Dendritic cell treated with granulocyte-macrophage colony-stimulating factor and Interleukin-4, amounts not matched to agents 40 ng/mL and 50 ng/mL, for 4 days (primary cell): Measurements from ENCODE around the gene ADARB1.

ENCODE experiments used
- H3K27ac Mint-ChIP-seq: one replicate; pipeline ENCODE4 v1.8.0; 2022; ENCODE audit warnings: mild to moderate bottlenecking, mixed read lengths
- H3K27me3 Mint-ChIP-seq: one replicate; pipeline ENCODE4 v1.8.0; 2022; ENCODE audit warnings: mild to moderate bottlenecking, mixed read lengths
- H3K36me3 Mint-ChIP-seq: one replicate; pipeline ENCODE4 v1.8.0; 2022; ENCODE audit warnings: low read depth, mixed read lengths
- H3K4me1 Mint-ChIP-seq: one replicate; pipeline ENCODE4 v1.8.0; 2022; ENCODE audit warnings: low read depth, mixed read lengths
- H3K4me3 Mint-ChIP-seq: one replicate; pipeline ENCODE4 v1.8.0; 2022; ENCODE audit warnings: mild to moderate bottlenecking, moderate library complexity, mixed read lengths
- H3K9me3 Mint-ChIP-seq: one replicate; pipeline ENCODE4 v1.8.0; 2022; ENCODE audit warnings: mixed read lengths
- intact Hi-C: fragments of 100-400 bp; cut with micrococcal nuclease; formaldehyde crosslinking; loops from one replicate; pipeline ENCODE4 v1.15.0; 2022

Gene ADARB1

GRCh38 chr21:45168522-45168921 is 94.1 kb downstream of the ADARB1 start:
- Mint-ChIP-seq H3K27me3 (no peaks in the 10 kb centered on the region), H3K4me1 (peaks cover 20% of the 10 kb centered on the region), H3K36me3 (no peaks in the 10 kb centered on the region), H3K9me3 (no peaks in the 10 kb centered on the region), H3K4me3 (no peak overlapping the region), H3K27ac (peak overlapping the region; percentile 64)
- intact Hi-C loops, result no loop called here

DNA sequence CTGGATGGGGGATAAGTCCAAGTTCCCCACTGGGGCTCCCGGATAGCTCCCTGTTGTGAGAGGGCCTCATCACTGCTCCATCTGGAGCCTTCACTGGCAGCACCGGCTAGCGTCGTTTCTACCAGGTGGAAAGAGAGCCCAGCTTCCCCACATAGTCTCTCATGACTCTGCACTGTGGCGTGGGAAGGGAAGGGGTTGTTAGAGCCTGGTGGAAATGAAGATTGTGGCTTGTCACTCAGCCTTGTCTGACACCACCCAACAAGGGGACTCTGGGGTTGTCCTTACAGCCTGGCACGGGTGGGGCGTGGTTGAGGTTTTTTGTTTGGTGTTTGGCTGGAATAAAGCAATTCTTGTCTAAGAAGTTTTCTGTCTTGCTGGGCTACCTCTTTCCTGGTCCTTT is 94.6 kb downstream of the ADARB1 start:
- H3K4me1 Mint-ChIP-seq, result peaks cover 20% of the 10 kb centered on the region
- H3K9me3 Mint-ChIP-seq, result no peaks in the 10 kb centered on the region
- peak overlapping the region; percentile 64 for H3K27ac Mint-ChIP-seq
- no peak overlapping the region for H3K4me3 Mint-ChIP-seq
- H3K27me3 Mint-ChIP-seq, result no peaks in the 10 kb centered on the region
- H3K36me3 Mint-ChIP-seq, result no peaks in the 10 kb centered on the region
- intact Hi-C loops, result no loop called here

DNA sequence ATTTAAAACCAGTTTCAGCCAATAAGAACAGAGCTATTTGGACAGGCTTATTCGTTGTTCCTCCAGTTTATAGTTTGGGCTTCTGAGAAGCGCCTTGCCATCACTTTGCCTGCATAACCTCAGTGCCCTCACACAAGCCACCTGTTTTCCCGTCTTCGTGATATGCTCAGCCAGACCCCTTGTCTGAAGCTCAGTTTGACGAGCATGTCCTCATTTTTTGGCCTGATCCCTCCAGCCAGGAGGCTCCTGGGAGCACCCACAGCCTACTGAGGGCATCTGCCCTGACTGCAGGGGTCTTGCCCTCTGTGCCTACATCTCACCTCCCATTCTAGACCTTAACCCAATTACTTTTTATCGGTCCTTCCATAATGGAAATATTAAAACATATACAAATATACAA is 95.3 kb downstream of the ADARB1 start:
- intact Hi-C loops, result no loop called here
- Mint-ChIP-seq H3K27ac (peak overlapping the region; percentile 64), H3K9me3 (no peaks in the 10 kb centered on the region), H3K36me3 (no peaks in the 10 kb centered on the region), H3K4me3 (no peak overlapping the region), H3K4me1 (peaks cover 20% of the 10 kb centered on the region), H3K27me3 (no peaks in the 10 kb centered on the region)

- Mint-ChIP-seq H3K27ac (no peak overlapping the region), H3K9me3 (no peaks in the 10 kb centered on the region), H3K4me3 (no peak overlapping the region), H3K27me3 (no peaks in the 10 kb centered on the region), H3K36me3 (no peaks in the 10 kb centered on the region), H3K4me1 (peaks cover 20% of the 10 kb centered on the region)
- intact Hi-C loops, result no loop called here
These were observed 96.6 kb downstream of the ADARB1 start for GRCh38 chr21:45170987-45171386.

GRCh38 chr21:45172420-45172819 is 98.0 kb downstream of the ADARB1 start:
- Mint-ChIP-seq H3K36me3 (no peaks in the 10 kb centered on the region), H3K27ac (no peak overlapping the region)
- intact Hi-C loops, result no loop called here

DNA sequence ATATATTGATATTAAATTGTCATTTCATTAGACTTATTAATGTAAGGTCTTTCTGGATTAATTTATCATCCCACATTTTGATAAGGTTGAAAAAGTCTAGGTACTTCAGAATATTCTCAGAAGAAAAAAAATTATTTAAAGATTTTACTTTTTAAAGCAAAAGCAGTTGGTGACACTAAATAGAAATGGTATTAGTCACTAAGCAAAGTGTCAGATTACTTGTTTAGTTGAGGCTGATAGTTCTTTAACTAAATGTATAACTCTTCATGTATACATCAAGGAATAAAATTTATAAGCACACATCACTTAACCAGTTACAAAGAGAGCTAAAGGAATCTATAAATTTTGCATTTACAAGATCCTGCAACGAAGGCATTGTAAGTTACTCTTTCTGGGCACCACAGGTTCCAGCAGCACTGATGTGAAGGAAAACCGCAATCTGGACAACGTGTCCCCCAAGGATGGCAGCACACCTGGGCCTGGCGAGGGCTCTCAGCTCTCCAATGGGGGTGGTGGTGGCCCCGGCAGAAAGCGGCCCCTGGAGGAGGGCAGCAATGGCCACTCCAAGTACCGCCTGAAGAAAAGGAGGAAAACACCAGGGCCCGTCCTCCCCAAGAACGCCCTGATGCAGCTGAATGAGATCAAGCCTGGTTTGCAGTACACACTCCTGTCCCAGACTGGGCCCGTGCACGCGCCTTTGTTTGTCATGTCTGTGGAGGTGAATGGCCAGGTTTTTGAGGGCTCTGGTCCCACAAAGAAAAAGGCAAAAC is 101.1 kb downstream of the ADARB1 start:
- Mint-ChIP-seq H3K36me3 (no peaks in the 10 kb centered on the region), H3K27ac (no peak overlapping the region), H3K4me1 (no peaks in the 10 kb centered on the region), H3K4me3 (no peak overlapping the region), H3K27me3 (no peaks in the 10 kb centered on the region), H3K9me3 (no peaks in the 10 kb centered on the region)
- intact Hi-C loops, result no loop called here

More at GRCh38 chr21:45172420-45172819, 98.0 kb downstream of the ADARB1 start:
- Mint-ChIP-seq H3K9me3 (no peaks in the 10 kb centered on the region), H3K4me3 (no peak overlapping the region), H3K4me1 (peaks cover 20% of the 10 kb centered on the region), H3K27me3 (no peaks in the 10 kb centered on the region)

DNA sequence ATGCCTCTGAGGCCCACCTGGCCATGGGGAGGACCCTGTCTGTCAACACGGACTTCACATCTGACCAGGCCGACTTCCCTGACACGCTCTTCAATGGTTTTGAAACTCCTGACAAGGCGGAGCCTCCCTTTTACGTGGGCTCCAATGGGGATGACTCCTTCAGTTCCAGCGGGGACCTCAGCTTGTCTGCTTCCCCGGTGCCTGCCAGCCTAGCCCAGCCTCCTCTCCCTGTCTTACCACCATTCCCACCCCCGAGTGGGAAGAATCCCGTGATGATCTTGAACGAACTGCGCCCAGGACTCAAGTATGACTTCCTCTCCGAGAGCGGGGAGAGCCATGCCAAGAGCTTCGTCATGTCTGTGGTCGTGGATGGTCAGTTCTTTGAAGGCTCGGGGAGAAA is 101.8 kb downstream of the ADARB1 start:
- H3K4me1 Mint-ChIP-seq, result no peaks in the 10 kb centered on the region
- no peak overlapping the region for H3K27ac Mint-ChIP-seq
- H3K36me3 Mint-ChIP-seq, result no peaks in the 10 kb centered on the region
- no peaks in the 10 kb centered on the region for H3K9me3 Mint-ChIP-seq
- intact Hi-C loops, result no loop called here
- H3K4me3 Mint-ChIP-seq, result no peak overlapping the region
- no peaks in the 10 kb centered on the region for H3K27me3 Mint-ChIP-seq

DNA sequence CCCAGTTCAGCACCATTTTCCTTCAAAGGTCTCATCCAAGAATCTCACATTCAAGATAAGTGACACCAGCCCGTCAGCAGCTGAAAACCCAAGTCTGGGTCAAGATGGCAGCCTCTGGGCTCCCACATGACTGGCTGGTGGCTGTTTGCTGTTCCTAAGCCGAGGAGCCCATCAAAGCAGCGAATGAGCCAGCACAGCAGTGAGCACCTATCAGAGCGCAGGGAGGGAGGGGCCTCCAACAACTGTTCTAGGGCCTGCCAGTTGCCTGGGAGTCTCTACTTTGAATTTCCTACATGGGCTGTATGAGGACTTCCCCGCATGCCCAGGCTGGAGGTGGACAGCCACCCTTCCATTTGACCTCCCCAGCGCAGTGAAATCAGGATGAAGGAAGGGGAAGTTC is 102.7 kb downstream of the ADARB1 start:
- Mint-ChIP-seq H3K4me1 (no peaks in the 10 kb centered on the region), H3K27ac (no peak overlapping the region), H3K4me3 (no peak overlapping the region), H3K27me3 (no peaks in the 10 kb centered on the region), H3K36me3 (no peaks in the 10 kb centered on the region), H3K9me3 (no peaks in the 10 kb centered on the region)
- intact Hi-C loops, result no loop called here

- H3K27ac Mint-ChIP-seq, result no peak overlapping the region
- intact Hi-C loops, result no loop called here
- no peak overlapping the region for H3K4me3 Mint-ChIP-seq
- H3K4me1 Mint-ChIP-seq, result no peaks in the 10 kb centered on the region
- no peaks in the 10 kb centered on the region for H3K36me3 Mint-ChIP-seq
- no peaks in the 10 kb centered on the region for H3K27me3 Mint-ChIP-seq
- H3K9me3 Mint-ChIP-seq, result no peaks in the 10 kb centered on the region
These were observed 103.8 kb downstream of the ADARB1 start for GRCh38 chr21:45178070-45178608.

GRCh38 chr21:45178971-45179370 is 104.6 kb downstream of the ADARB1 start:
- intact Hi-C loops, result no loop called here
- no peak overlapping the region for H3K4me3 Mint-ChIP-seq
- no peaks in the 10 kb centered on the region for H3K4me1 Mint-ChIP-seq
- no peaks in the 10 kb centered on the region for H3K27me3 Mint-ChIP-seq
- H3K27ac Mint-ChIP-seq, result no peak overlapping the region
- no peaks in the 10 kb centered on the region for H3K36me3 Mint-ChIP-seq
- H3K9me3 Mint-ChIP-seq, result no peaks in the 10 kb centered on the region

DNA sequence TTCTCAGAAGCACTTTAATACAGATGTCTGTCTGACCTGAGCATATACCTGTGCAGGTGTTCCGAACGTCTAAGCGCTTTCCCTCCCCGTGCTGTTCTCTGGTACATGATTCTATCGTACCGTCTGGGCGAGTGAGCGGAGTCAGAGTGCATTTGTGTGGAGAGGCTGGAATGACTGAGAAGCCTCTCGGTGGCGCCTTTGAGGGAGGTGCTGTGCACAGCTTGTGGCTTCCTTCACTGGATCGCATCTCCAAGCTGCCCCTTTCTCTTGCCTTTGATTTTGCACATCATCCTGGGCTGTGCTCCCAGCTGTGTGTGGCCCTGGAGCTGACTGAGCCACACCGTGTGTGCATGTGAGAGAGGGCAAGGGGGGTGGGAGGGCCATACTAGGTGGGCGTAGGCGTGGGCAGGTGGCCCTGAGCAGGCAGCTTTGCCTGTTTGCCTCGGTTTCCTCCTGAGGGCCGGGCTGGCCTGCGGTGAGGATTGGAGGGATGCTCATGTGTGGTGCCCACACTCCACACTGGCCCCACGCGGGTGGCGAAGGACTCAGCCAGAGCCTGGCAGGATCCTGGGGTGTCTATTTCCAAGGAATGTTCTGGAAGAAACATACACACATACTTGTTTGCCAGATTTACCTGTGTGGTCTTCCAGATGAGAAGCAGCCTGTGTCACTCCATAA is 105.3 kb downstream of the ADARB1 start:
- Mint-ChIP-seq H3K4me3 (no peak overlapping the region), H3K36me3 (no peaks in the 10 kb centered on the region), H3K9me3 (no peaks in the 10 kb centered on the region), H3K27ac (no peak overlapping the region), H3K4me1 (no peaks in the 10 kb centered on the region), H3K27me3 (no peaks in the 10 kb centered on the region)
- intact Hi-C loops, result no loop called here

DNA sequence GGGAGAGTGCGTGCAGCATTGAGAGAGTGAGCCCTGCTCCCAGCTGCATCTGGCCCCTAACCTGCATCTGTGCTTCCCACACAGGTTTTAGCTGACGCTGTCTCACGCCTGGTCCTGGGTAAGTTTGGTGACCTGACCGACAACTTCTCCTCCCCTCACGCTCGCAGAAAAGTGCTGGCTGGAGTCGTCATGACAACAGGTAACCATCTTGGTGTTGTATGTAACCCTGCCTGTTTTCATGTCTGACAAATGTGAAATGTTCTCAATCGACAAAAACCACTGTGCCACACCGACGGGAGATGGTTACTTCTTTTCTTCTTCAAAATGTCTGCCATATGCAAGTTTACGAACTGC is 105.8 kb downstream of the ADARB1 start:
- Mint-ChIP-seq H3K4me1 (no peaks in the 10 kb centered on the region), H3K27ac (no peak overlapping the region), H3K4me3 (no peak overlapping the region), H3K27me3 (no peaks in the 10 kb centered on the region), H3K9me3 (no peaks in the 10 kb centered on the region), H3K36me3 (peaks cover 5% of the 10 kb centered on the region)
- intact Hi-C loops, result no loop called here

DNA sequence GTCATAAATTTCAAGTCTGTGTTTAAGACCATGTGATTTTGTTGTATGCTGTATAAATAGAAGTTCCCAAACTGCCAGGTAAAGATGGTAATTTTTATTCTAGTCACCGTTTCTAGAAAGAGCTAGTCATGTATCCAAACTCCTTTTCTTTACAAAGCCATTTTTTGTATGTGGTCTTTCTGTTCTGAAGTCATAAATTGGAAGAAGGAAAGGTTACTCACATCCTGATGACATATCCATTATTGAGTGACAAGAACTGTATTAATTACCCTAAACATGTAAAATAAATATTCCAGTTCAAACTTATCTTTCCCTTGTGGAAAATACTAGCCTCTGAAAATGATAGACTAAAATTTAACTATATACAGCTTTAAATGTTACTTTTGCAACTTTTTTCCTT is 108.6 kb downstream of the ADARB1 start:
- no peak overlapping the region for H3K27ac Mint-ChIP-seq
- peaks cover 32% of the 10 kb centered on the region for H3K36me3 Mint-ChIP-seq
- H3K9me3 Mint-ChIP-seq, result peaks cover 23% of the 10 kb centered on the region
- H3K4me1 Mint-ChIP-seq, result no peaks in the 10 kb centered on the region
- no peak overlapping the region for H3K4me3 Mint-ChIP-seq
- intact Hi-C loops, result no loop called here
- H3K27me3 Mint-ChIP-seq, result no peaks in the 10 kb centered on the region

GRCh38 chr21:45183852-45184251 is 109.5 kb downstream of the ADARB1 start:
- no peaks in the 10 kb centered on the region for H3K4me1 Mint-ChIP-seq
- H3K27ac Mint-ChIP-seq, result no peak overlapping the region
- no peak overlapping the region for H3K4me3 Mint-ChIP-seq
- H3K27me3 Mint-ChIP-seq, result no peaks in the 10 kb centered on the region
- intact Hi-C loops, result no loop called here
- H3K9me3 Mint-ChIP-seq, result peaks cover 32% of the 10 kb centered on the region
- peaks cover 40% of the 10 kb centered on the region for H3K36me3 Mint-ChIP-seq
